Measurements from ENCODE around the gene TKFC.

Gene TKFC

GRCh38 chr11:61327669-61328071, 5.4 kb upstream of the TKFC start:
- no peak overlapping the region for H3K9ac ChIP-seq (ENCODE audit: low read length)
- no peak overlapping the region for H3K4me3 ChIP-seq (ENCODE audit: low read depth in 1 of 2, low read length in 2 of 2)
- no peaks in the 10 kb centered on the region for H3K27me3 ChIP-seq (ENCODE audit: control insufficient read depth in 1 of 2, insufficient read depth in 2 of 2, low read length in 2 of 2)
- no peak overlapping the region for H3K27ac ChIP-seq (ENCODE audit: low read depth, low read length)
- H3K9me3 ChIP-seq (ENCODE audit: low read length), result no peaks in the 10 kb centered on the region
- H3K36me3 ChIP-seq (ENCODE audit: insufficient read depth, low read length), result peaks cover 58% of the 10 kb centered on the region
- peaks cover 14% of the 10 kb centered on the region for H3K4me1 ChIP-seq (ENCODE audit: insufficient read depth, low read length)

- H3K4me3 ChIP-seq (ENCODE audit: low read depth in 1 of 2, low read length in 2 of 2), result no peak overlapping the region
- H3K36me3 ChIP-seq (ENCODE audit: insufficient read depth, low read length), result peaks cover 52% of the 10 kb centered on the region
- H3K4me1 ChIP-seq (ENCODE audit: insufficient read depth, low read length), result peaks cover 14% of the 10 kb centered on the region
- no peaks in the 10 kb centered on the region for H3K9me3 ChIP-seq (ENCODE audit: low read length)
- H3K27ac ChIP-seq (ENCODE audit: low read depth, low read length), result no peak overlapping the region
- H3K9ac ChIP-seq (ENCODE audit: low read length), result no peak overlapping the region
- no peaks in the 10 kb centered on the region for H3K27me3 ChIP-seq (ENCODE audit: control insufficient read depth in 1 of 2, insufficient read depth in 2 of 2, low read length in 2 of 2)
Observed at GRCh38 chr11:61328351-61328750, 4.7 kb upstream of the TKFC start.

- Histone ChIP-seq H3K36me3 (ENCODE audit: insufficient read depth, low read length) (peaks cover 39% of the 10 kb centered on the region), H3K4me3 (ENCODE audit: low read depth in 1 of 2, low read length in 2 of 2) (no peak overlapping the region), H3K9ac (ENCODE audit: low read length) (no peak overlapping the region), H3K27ac (ENCODE audit: low read depth, low read length) (no peak overlapping the region), H3K9me3 (ENCODE audit: low read length) (no peaks in the 10 kb centered on the region), H3K4me1 (ENCODE audit: insufficient read depth, low read length) (peaks cover 20% of the 10 kb centered on the region), H3K27me3 (ENCODE audit: control insufficient read depth in 1 of 2, insufficient read depth in 2 of 2, low read length in 2 of 2) (no peaks in the 10 kb centered on the region)
Observed at GRCh38 chr11:61329871-61330270, 3.2 kb upstream of the TKFC start.

GRCh38 chr11:61331651-61332050, 1.4 kb upstream of the TKFC start:
- H3K27me3 ChIP-seq (ENCODE audit: control insufficient read depth in 1 of 2, insufficient read depth in 2 of 2, low read length in 2 of 2), result no peaks in the 10 kb centered on the region
- no peaks in the 10 kb centered on the region for H3K9me3 ChIP-seq (ENCODE audit: low read length)
- H3K4me3 ChIP-seq (ENCODE audit: low read depth in 1 of 2, low read length in 2 of 2), result peak overlapping the region in 1 of 2 donors; percentile 89
- H3K9ac ChIP-seq (ENCODE audit: low read length), result peak overlapping the region; percentile 62
- peaks cover 22% of the 10 kb centered on the region for H3K36me3 ChIP-seq (ENCODE audit: insufficient read depth, low read length)
- no peak overlapping the region for H3K27ac ChIP-seq (ENCODE audit: low read depth, low read length)
- H3K4me1 ChIP-seq (ENCODE audit: insufficient read depth, low read length), result peaks cover 25% of the 10 kb centered on the region

- peak overlapping the region; percentile 89 to 100 for H3K4me3 ChIP-seq (ENCODE audit: low read depth in 1 of 2, low read length in 2 of 2)
- peak overlapping the region; percentile 62 for H3K9ac ChIP-seq (ENCODE audit: low read length)
- peaks cover 25% of the 10 kb centered on the region for H3K4me1 ChIP-seq (ENCODE audit: insufficient read depth, low read length)
- H3K36me3 ChIP-seq (ENCODE audit: insufficient read depth, low read length), result peaks cover 17% of the 10 kb centered on the region
- no peaks in the 10 kb centered on the region for H3K9me3 ChIP-seq (ENCODE audit: low read length)
- H3K27me3 ChIP-seq (ENCODE audit: control insufficient read depth in 1 of 2, insufficient read depth in 2 of 2, low read length in 2 of 2), result no peaks in the 10 kb centered on the region
- H3K27ac ChIP-seq (ENCODE audit: low read depth, low read length), result peak overlapping the region; percentile 98
Observed at GRCh38 chr11:61332281-61332796, 689 bp upstream of the TKFC start.

- Histone ChIP-seq H3K27me3 (ENCODE audit: control insufficient read depth in 1 of 2, insufficient read depth in 2 of 2, low read length in 2 of 2) (no peaks in the 10 kb centered on the region), H3K4me1 (ENCODE audit: insufficient read depth, low read length) (peaks cover 25% of the 10 kb centered on the region)
Observed at GRCh38 chr11:61333550-61334433, 764 bp downstream of the TKFC start.

GRCh38 chr11:61334434-61335354, 1.7 kb downstream of the TKFC start:
- Histone ChIP-seq H3K27ac (ENCODE audit: low read depth, low read length) (no peak overlapping the region), H3K36me3 (ENCODE audit: insufficient read depth, low read length) (peaks cover 2% of the 10 kb centered on the region)

More at GRCh38 chr11:61333550-61334433, 764 bp downstream of the TKFC start:
- Histone ChIP-seq H3K4me3 (ENCODE audit: low read depth in 1 of 2, low read length in 2 of 2) (peak overlapping the region; percentile 89 to 100), H3K9ac (ENCODE audit: low read length) (peak overlapping the region; percentile 93), H3K27ac (ENCODE audit: low read depth, low read length) (peak overlapping the region; percentile 98), H3K9me3 (ENCODE audit: low read length) (no peaks in the 10 kb centered on the region), H3K36me3 (ENCODE audit: insufficient read depth, low read length) (peaks cover 11% of the 10 kb centered on the region)

GRCh38 chr11:61335355-61335710, 2.3 kb downstream of the TKFC start:
- H3K27me3 ChIP-seq (ENCODE audit: control insufficient read depth in 1 of 2, insufficient read depth in 2 of 2, low read length in 2 of 2), result no peaks in the 10 kb centered on the region
- H3K9me3 ChIP-seq (ENCODE audit: low read length), result no peaks in the 10 kb centered on the region
- H3K9ac ChIP-seq (ENCODE audit: low read length), result no peak overlapping the region
- no peak overlapping the region for H3K4me3 ChIP-seq (ENCODE audit: low read depth in 1 of 2, low read length in 2 of 2)
- H3K27ac ChIP-seq (ENCODE audit: low read depth, low read length), result no peak overlapping the region
- no peaks in the 10 kb centered on the region for H3K36me3 ChIP-seq (ENCODE audit: insufficient read depth, low read length)
- H3K4me1 ChIP-seq (ENCODE audit: insufficient read depth, low read length), result peaks cover 25% of the 10 kb centered on the region

More at GRCh38 chr11:61334434-61335354, 1.7 kb downstream of the TKFC start:
- no peak overlapping the region for H3K4me3 ChIP-seq (ENCODE audit: low read depth in 1 of 2, low read length in 2 of 2)
- H3K27me3 ChIP-seq (ENCODE audit: control insufficient read depth in 1 of 2, insufficient read depth in 2 of 2, low read length in 2 of 2), result no peaks in the 10 kb centered on the region
- H3K9ac ChIP-seq (ENCODE audit: low read length), result no peak overlapping the region
- H3K4me1 ChIP-seq (ENCODE audit: insufficient read depth, low read length), result peaks cover 25% of the 10 kb centered on the region
- no peaks in the 10 kb centered on the region for H3K9me3 ChIP-seq (ENCODE audit: low read length)

- no peak overlapping the region for H3K27ac ChIP-seq (ENCODE audit: low read depth, low read length)
- H3K36me3 ChIP-seq (ENCODE audit: insufficient read depth, low read length), result no peaks in the 10 kb centered on the region
- H3K27me3 ChIP-seq (ENCODE audit: control insufficient read depth in 1 of 2, insufficient read depth in 2 of 2, low read length in 2 of 2), result no peaks in the 10 kb centered on the region
- peaks cover 21% of the 10 kb centered on the region for H3K4me1 ChIP-seq (ENCODE audit: insufficient read depth, low read length)
- H3K9ac ChIP-seq (ENCODE audit: low read length), result no peak overlapping the region
- H3K9me3 ChIP-seq (ENCODE audit: low read length), result no peaks in the 10 kb centered on the region
- H3K4me3 ChIP-seq (ENCODE audit: low read depth in 1 of 2, low read length in 2 of 2), result no peak overlapping the region
Observed at GRCh38 chr11:61336171-61336935, 3.3 kb downstream of the TKFC start.

- no peaks in the 10 kb centered on the region for H3K36me3 ChIP-seq (ENCODE audit: insufficient read depth, low read length)
- no peak overlapping the region for H3K27ac ChIP-seq (ENCODE audit: low read depth, low read length)
- no peaks in the 10 kb centered on the region for H3K27me3 ChIP-seq (ENCODE audit: control insufficient read depth in 1 of 2, insufficient read depth in 2 of 2, low read length in 2 of 2)
- no peak overlapping the region for H3K4me3 ChIP-seq (ENCODE audit: low read depth in 1 of 2, low read length in 2 of 2)
- H3K4me1 ChIP-seq (ENCODE audit: insufficient read depth, low read length), result peaks cover 12% of the 10 kb centered on the region
- no peaks in the 10 kb centered on the region for H3K9me3 ChIP-seq (ENCODE audit: low read length)
- no peak overlapping the region for H3K9ac ChIP-seq (ENCODE audit: low read length)
Observed at GRCh38 chr11:61337706-61338470, 4.9 kb downstream of the TKFC start.

All from muscle layer of colon (tissue), 2 donors.